ENCODE results near the gene SLC39A11. TPM values are rescaled to one million over a fixed set of nuclear protein-coding genes. Genes with fewer than 3 reads are reported as not detected.

The SLC39A11 gene
- total RNA-seq, 1 experiment from 2014 or later, result 18.6 TPM

GRCh38 chr17:72743037-72743467 is 349.4 kb downstream of the SLC39A11 start:
- H3K27me3 ChIP-seq (replicated peaks; ENCODE audit: insufficient read depth, low read depth, low read length, poor library complexity), result no peaks in the 10 kb centered on the region
- ChIA-PET POLR2A (ENCODE audit: low non-redundant PET) (no interaction called here), CTCF (no interaction called here)
- no peaks in the 10 kb centered on the region for H3K4me1 ChIP-seq (ENCODE audit: insufficient read depth, low read length, poor library complexity, severe bottlenecking)
- DNase-seq (ENCODE audit: low spot score), result no peak
- intact Hi-C loops (cut with micrococcal nuclease; ENCODE audit: unreplicated experiment), result no loop called here
- TF ChIP-seq CTCF (conservative IDR thresholded peaks at IDR 0.05; ENCODE audit: low read depth, low read length), result no peak
- TF ChIP-seq EZH2 (IDR thresholded peaks at IDR 0.05; ENCODE audit: borderline replicate concordance, low read depth, low read length, poor library complexity, severe bottlenecking), result no peak
- BruUV-seq (replicated peaks), result no TSS peak
- no peak overlapping the region for H3K4me3 ChIP-seq (ENCODE audit: low read depth, low read length, poor library complexity, severe bottlenecking)
- H3K36me3 ChIP-seq (ENCODE audit: insufficient read depth, low read length, poor library complexity, severe bottlenecking), result no peaks in the 10 kb centered on the region
- no peaks in the 10 kb centered on the region for H3K9me3 ChIP-seq (ENCODE audit: low read depth, low read length, poor library complexity, severe bottlenecking)
- H3K27ac ChIP-seq (ENCODE audit: low read depth, low read length, poor library complexity, severe bottlenecking), result no peak overlapping the region

- no peak overlapping the region for H3K4me3 ChIP-seq (ENCODE audit: low read depth, low read length, poor library complexity, severe bottlenecking)
- DNase-seq (ENCODE audit: low spot score), result no peak
- H3K27me3 ChIP-seq (replicated peaks; ENCODE audit: insufficient read depth, low read depth, low read length, poor library complexity), result no peaks in the 10 kb centered on the region
- no peak overlapping the region for H3K27ac ChIP-seq (ENCODE audit: low read depth, low read length, poor library complexity, severe bottlenecking)
- no peaks in the 10 kb centered on the region for H3K9me3 ChIP-seq (ENCODE audit: low read depth, low read length, poor library complexity, severe bottlenecking)
- no TSS peak for BruUV-seq (replicated peaks)
- ChIA-PET CTCF (no interaction called here), POLR2A (ENCODE audit: low non-redundant PET) (no interaction called here)
- H3K36me3 ChIP-seq (ENCODE audit: insufficient read depth, low read length, poor library complexity, severe bottlenecking), result no peaks in the 10 kb centered on the region
- no peak for TF ChIP-seq EZH2 (IDR thresholded peaks at IDR 0.05; ENCODE audit: borderline replicate concordance, low read depth, low read length, poor library complexity, severe bottlenecking)
- no peak for TF ChIP-seq CTCF (conservative IDR thresholded peaks at IDR 0.05; ENCODE audit: low read depth, low read length)
- intact Hi-C loops (cut with micrococcal nuclease; ENCODE audit: unreplicated experiment), result no loop called here
- no peaks in the 10 kb centered on the region for H3K4me1 ChIP-seq (ENCODE audit: insufficient read depth, low read length, poor library complexity, severe bottlenecking)
These were observed 355.3 kb downstream of the SLC39A11 start for GRCh38 chr17:72737151-72737690.

GRCh38 chr17:72735592-72735991 is 356.9 kb downstream of the SLC39A11 start:
- no peak for DNase-seq (ENCODE audit: low spot score)
- CTCF ChIA-PET, result no interaction called here
- Histone ChIP-seq H3K4me3 (ENCODE audit: low read depth, low read length, poor library complexity, severe bottlenecking) (no peak overlapping the region), H3K4me1 (ENCODE audit: insufficient read depth, low read length, poor library complexity, severe bottlenecking) (no peaks in the 10 kb centered on the region), H3K27ac (ENCODE audit: low read depth, low read length, poor library complexity, severe bottlenecking) (no peak overlapping the region), H3K36me3 (ENCODE audit: insufficient read depth, low read length, poor library complexity, severe bottlenecking) (no peaks in the 10 kb centered on the region), H3K27me3 (replicated peaks; ENCODE audit: insufficient read depth, low read depth, low read length, poor library complexity) (no peaks in the 10 kb centered on the region), H3K9me3 (ENCODE audit: low read depth, low read length, poor library complexity, severe bottlenecking) (no peaks in the 10 kb centered on the region)
- BruUV-seq (replicated peaks), result no TSS peak
- intact Hi-C loops (cut with micrococcal nuclease; ENCODE audit: unreplicated experiment), result no loop called here
- TF ChIP-seq EZH2 (IDR thresholded peaks at IDR 0.05; ENCODE audit: borderline replicate concordance, low read depth, low read length, poor library complexity, severe bottlenecking), result no peak
- no peak for TF ChIP-seq CTCF (conservative IDR thresholded peaks at IDR 0.05; ENCODE audit: low read depth, low read length)
- POLR2A ChIA-PET (ENCODE audit: low non-redundant PET), result no interaction called here
